NCI-H1417 treated with DMSO at 0.1 percent for 48 hours (cell line): ENCODE results near the gene DLX4.

Source experiments
- DNase-seq: peaks from one replicate; lab custom pipeline; 2025; lab: John Stamatoyannopoulos, UW

DLX4 gene

DNA sequence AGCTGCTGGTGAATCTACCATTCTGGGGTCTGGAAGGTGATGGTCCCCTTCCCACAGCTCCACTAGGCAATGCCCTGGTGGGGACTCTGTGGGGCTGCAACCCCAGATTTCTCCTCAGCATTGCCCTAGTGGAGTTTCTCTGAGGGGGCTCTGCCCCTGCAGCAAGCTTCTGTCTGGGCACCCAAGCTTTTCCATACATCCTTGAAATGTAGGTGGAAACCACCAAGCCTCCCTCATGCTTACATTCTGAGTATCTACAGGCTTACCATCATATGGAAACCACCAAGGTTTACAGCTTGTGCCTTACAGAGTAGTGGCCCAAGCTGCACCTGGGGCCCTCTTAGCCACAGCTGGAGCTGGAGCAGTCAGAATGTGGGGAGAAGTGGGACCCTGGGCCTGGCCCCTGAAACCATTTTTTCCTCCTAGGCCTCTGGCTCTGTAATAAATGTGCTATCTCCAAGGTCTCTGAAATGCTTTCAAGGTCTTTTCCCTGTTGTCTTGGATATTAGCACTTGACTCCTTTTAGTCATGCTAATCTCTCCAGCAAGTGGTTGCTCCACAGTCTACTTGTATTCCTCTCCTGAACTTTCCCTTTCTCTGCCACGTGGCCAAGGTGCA is 45.6 kb downstream of the DLX4 start:
- DNase-seq = no peak

DNA sequence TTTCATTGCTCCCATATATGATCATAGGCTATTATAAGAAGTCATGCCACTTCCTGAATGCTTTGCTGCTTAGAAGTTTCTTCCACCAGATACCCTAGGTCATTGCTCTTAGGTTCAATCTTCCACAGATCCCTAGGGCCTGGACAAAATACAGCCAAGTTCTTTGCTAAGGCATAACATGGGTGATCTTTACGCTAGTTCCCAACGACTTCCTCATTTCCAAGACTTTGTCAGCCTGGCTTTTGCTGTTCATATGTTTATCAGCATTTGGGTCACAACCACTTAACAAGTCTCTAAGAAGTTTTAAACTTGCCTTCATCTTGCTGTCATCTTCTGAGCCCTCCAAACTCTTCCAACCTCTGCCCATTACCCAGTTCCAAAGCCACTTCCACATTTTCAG is 46.2 kb downstream of the DLX4 start:
- DNase-seq = no peak

DNA sequence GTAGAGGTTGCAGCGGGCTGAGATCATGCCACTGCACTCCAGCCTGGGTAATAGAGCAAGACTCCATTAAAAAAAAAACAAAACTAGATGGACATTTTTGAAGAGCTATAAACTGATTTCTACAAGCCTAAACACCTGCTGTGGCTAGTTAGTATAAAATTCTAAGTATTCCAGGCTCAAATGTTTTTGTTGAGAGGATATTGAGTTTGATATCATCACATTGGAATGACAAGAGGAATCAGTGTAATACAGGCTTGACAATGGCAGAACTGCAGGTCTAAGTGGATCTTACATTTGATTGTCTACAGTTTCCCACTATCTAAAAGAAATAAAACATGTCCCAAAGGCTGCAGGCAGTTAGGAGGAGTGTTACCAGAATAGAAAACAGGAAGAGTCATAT is 49.9 kb downstream of the DLX4 start:
- DNase-seq = no peak

DNA sequence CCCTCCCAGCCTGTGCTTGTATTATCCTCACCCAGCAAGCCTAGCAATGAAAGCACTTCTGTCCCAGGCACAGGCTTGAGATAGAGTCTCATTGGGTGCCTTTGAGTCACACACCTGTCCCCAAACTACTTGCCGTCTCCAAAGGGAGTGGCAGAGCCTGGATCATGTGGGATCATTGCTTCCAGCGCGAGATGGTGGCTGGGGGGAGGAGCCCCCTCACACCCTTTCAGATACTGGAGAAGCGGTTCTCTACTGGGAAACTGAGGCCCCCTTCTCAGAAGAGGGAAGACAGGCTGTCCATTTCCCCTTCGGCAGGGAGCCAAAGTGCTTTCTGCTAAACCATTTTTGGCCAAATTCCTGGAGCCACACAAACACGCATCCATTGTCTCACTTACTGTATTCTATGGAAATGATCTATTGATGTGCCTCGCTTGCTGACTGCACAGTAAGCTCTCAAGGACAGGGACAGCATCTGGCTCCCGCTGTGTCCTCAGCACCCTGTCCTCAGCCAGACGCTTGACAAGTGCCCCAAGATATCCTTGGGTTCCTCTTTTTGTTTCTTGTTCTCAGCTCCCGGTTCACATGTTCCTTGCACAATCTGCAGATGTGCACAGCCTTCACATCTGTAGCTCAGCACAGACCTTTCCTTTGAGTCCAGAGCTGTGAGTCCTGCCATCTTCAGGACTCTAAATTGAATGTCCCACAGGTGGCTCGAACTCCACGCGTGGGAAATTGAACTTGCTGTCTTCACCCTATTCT is 52.0 kb downstream of the DLX4 start:
- DNase-seq = no peak

DNA sequence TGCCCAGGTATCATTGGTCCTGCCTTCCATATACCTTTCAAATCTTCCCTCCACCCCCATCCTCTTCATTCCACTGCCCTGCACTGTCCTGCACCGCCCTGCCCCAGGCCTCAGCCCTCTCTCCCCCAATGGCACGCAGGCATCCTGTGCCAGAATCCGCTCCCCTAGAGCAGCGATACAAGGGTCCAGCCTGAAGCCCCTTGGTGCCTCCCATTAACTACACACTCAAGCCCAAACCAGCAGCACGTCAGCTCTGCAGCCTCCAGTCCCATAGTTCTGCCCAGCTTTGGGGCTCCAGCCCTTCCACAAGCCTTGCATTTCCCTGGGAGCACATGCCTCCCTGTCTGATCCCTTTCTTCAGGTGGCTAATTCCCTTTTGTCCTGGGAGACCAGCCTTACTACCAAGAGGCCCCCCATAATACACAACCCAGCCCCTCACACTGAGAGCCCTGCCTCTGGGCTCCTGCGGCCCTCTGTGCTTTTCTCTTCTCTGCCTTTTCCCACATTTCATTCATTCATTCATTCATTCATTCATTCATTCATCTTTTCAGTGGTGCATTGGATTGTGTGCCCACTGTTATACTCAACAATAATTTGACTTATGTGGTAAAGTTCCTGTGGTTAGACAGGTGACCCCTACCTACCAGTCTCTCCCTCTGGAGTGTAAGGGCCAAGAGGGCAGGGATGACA is 52.8 kb downstream of the DLX4 start:
- DNase-seq = no peak

- no peak for DNase-seq
Measured at GRCh38 chr17:50022463-50023130, 53.6 kb downstream of the DLX4 start.

GRCh38 chr17:50023520-50023919 is 54.5 kb downstream of the DLX4 start:
- no peak for DNase-seq
